DND-41 (cell line): ENCODE measurements around the gene ARHGAP27.

Experiments
- ATAC-seq: fragments of 200-7000 bp; cut with Tn5 transposase; 3 replicates; pipeline ENCODE4 v1.9.1; 2021; ENCODE audit warnings: low read depth; ENCODE audit not compliant: insufficient read depth
- DNase-seq: peaks from one replicate; pipeline ENCODE4 v3.0.0-alpha.2; 2020
- H2AFZ ChIP-seq: 2 replicates; pipeline ENCODE4 v1.6.0; 2012; ENCODE audit warnings: low read depth, low read length
- H3K27ac ChIP-seq: 2 replicates; pipeline ENCODE4 v1.5.1; 2012; ENCODE audit warnings: low read length, inconsistent platforms
- H3K27me3 ChIP-seq: fragments of 200-600 bp; sonication (generic); 2 replicates; pipeline ENCODE4 v1.6.0; 2012; ENCODE audit warnings: low read length, mild to moderate bottlenecking, inconsistent platforms; ENCODE audit not compliant: insufficient read depth, poor library complexity
- H3K36me3 ChIP-seq: 2 replicates; pipeline ENCODE4 v1.5.1; 2012; ENCODE audit warnings: low read length, inconsistent platforms; ENCODE audit not compliant: insufficient read depth
- H3K4me1 ChIP-seq: 2 replicates; pipeline ENCODE4 v1.5.1; 2012; ENCODE audit warnings: mild to moderate bottlenecking, low read length; ENCODE audit not compliant: insufficient read depth
- H3K4me2 ChIP-seq: 2 replicates; pipeline ENCODE4 v1.6.0; 2012; ENCODE audit warnings: mild to moderate bottlenecking, moderate library complexity, low read length, inconsistent platforms; ENCODE audit not compliant: insufficient read depth
- H3K4me3 ChIP-seq, 2 experiments: fragments of 200-600 bp in 1 of 2; shearing (Covaris generic) in 1 of 2; 2 replicates each; pipeline ENCODE4 v1.5.1; 2012 to 2016; ENCODE audit warnings: inconsistent platforms in 2 of 2, low read length in 2 of 2, mild to moderate bottlenecking in 2 of 2, low read depth in 1 of 2, moderate library complexity in 1 of 2
- H3K79me2 ChIP-seq: 2 replicates; pipeline ENCODE4 v1.6.0; 2012; ENCODE audit warnings: low read length, inconsistent platforms; ENCODE audit not compliant: insufficient read depth
- H3K9ac ChIP-seq: 2 replicates; pipeline ENCODE4 v1.6.0; 2012; ENCODE audit warnings: low read depth, mild to moderate bottlenecking, inconsistent platforms, low read length, moderate library complexity
- H3K9me3 ChIP-seq: 2 replicates; pipeline ENCODE4 v1.5.1; 2012; ENCODE audit warnings: low read length, moderate library complexity, mild to moderate bottlenecking, inconsistent platforms; ENCODE audit not compliant: insufficient read depth, severe bottlenecking
- H4K20me1 ChIP-seq: 2 replicates; pipeline ENCODE4 v1.6.0; 2012; ENCODE audit warnings: low read length; ENCODE audit not compliant: insufficient read depth
- EZH2 ChIP-seq: IDR thresholded peaks from 3 replicates; pipeline ENCODE4 v1.6.1; 2012; ENCODE audit warnings: borderline replicate concordance, low read depth, mild to moderate bottlenecking, moderate library complexity, low read length, inconsistent platforms; ENCODE audit not compliant: severe bottlenecking
- TF ChIP-seq, protein P1 (sequence below): IDR thresholded peaks from 2 replicates; pipeline ENCODE4 v1.5.1; 2012; ENCODE audit warnings: borderline replicate concordance, low read length, moderate library complexity, mild to moderate bottlenecking; ENCODE audit not compliant: poor library complexity, severe bottlenecking; ENCODE audit errors: extremely low read depth

The ARHGAP27 gene

DNA sequence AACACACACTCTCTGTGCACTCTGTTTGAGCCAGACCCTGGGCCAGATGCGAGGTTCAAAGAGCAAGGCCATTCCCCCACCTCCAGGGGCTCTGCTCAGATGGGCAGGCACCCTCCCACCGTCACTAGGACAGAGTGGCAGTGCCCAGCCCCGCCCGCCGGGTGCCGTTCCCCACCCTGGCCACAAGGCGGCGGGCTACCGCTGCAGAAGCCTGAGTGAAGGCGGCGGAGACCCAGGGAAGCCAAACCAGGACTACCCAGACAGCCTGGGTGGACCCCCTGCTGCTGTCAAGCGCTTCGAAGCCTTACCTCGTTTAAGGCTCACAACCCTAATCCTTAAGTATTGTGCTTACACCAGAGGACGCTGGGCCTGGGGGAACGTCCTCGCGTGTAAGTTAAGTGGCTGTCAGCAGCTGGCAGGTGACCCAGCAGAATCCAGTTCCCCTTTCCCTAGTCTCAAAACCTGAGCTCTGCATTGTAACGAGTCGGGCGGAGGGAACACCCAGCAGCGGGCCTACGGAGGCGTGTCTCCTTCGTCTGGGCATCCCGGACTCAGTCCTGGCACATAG is 4.5 kb downstream of the ARHGAP27 start:
- no peaks in the 10 kb centered on the region for H3K27me3 ChIP-seq
- ATAC-seq (peak; percentile 95), DNase-seq (peak; percentile 78)
- TF ChIP-seq EZH2 = no peak
- TF ChIP-seq, protein P1, sequence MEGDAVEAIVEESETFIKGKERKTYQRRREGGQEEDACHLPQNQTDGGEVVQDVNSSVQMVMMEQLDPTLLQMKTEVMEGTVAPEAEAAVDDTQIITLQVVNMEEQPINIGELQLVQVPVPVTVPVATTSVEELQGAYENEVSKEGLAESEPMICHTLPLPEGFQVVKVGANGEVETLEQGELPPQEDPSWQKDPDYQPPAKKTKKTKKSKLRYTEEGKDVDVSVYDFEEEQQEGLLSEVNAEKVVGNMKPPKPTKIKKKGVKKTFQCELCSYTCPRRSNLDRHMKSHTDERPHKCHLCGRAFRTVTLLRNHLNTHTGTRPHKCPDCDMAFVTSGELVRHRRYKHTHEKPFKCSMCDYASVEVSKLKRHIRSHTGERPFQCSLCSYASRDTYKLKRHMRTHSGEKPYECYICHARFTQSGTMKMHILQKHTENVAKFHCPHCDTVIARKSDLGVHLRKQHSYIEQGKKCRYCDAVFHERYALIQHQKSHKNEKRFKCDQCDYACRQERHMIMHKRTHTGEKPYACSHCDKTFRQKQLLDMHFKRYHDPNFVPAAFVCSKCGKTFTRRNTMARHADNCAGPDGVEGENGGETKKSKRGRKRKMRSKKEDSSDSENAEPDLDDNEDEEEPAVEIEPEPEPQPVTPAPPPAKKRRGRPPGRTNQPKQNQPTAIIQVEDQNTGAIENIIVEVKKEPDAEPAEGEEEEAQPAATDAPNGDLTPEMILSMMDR = peak; percentile 95
- H2AFZ ChIP-seq = no peak overlapping the region
- H3K9ac ChIP-seq = no peak overlapping the region
- no peaks in the 10 kb centered on the region for H3K9me3 ChIP-seq
- H3K4me1 ChIP-seq = no peaks in the 10 kb centered on the region; the same call in 1 of the 2 replicates
- no peak overlapping the region for H3K4me2 ChIP-seq
- H3K79me2 ChIP-seq = no peaks in the 10 kb centered on the region
- no peak overlapping the region for H3K4me3 ChIP-seq
- H4K20me1 ChIP-seq = no peaks in the 10 kb centered on the region
- H3K36me3 ChIP-seq = no peaks in the 10 kb centered on the region
- H3K27ac ChIP-seq = no peak overlapping the region

DNA sequence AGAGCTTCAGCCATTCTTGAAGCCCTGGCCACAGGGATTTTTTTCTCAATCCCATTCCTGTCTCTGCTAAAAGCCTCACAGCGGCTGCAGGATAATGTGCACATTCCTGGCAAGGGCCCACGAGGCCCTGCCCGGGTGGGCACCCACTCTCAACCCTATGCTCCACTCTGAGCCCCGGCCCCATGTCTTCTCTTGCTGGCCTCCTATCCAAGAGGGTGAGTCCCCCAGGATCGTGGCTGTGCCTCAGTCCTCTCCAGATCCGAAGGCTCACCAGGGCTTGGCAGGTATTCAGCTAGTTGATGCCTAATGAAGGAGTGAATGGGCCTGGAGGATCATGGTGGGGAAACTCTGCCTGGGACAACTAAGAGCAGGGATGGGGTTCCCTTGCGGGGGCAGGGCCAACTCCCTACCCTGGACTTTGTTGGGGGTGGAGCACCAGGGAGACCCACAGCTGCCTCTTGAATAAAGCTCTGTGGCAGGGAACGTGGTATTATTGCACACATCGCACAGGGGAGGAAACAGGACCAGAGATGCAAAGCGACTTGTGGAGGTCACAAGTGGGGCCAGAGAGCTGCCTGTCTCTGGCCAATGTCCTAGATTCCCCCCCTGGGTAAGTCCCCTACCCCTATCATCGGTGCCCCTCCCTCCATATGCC is 5.4 kb downstream of the ARHGAP27 start:
- no peak overlapping the region for H3K4me2 ChIP-seq
- no peaks in the 10 kb centered on the region for H3K9me3 ChIP-seq
- H3K4me1 ChIP-seq = no peaks in the 10 kb centered on the region; the same call in 1 of the 2 replicates
- no peaks in the 10 kb centered on the region for H4K20me1 ChIP-seq
- H3K36me3 ChIP-seq = no peaks in the 10 kb centered on the region
- TF ChIP-seq, protein P1 = no peak
- TF ChIP-seq EZH2 = no peak
- no peak for ATAC-seq
- H3K4me3 ChIP-seq = no peak overlapping the region
- H3K79me2 ChIP-seq = no peaks in the 10 kb centered on the region
- DNase-seq = no peak
- no peak overlapping the region for H3K27ac ChIP-seq
- H2AFZ ChIP-seq = no peak overlapping the region
- H3K9ac ChIP-seq = no peak overlapping the region
- H3K27me3 ChIP-seq = no peaks in the 10 kb centered on the region

DNA sequence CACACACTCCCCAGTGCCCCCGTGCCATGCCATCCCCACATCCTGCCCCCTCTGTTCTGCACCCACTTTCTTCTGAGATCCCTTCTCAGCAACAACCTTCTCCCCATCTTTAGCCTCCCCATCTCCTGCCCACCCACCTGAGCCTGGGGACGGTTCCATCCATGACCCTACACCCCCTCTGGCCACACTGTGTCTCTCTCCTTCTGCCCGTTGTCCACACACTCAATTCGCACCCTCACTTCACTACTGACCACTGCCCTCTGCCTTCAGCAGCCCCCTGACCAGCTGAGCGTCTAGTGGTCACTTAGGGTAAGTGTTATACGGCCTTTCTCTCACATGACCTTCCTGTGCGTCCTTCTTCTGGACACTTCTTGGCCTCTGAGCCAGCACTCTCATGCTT is 6.1 kb downstream of the ARHGAP27 start:
- Histone ChIP-seq H2AFZ (no peak overlapping the region), H3K36me3 (no peaks in the 10 kb centered on the region), H3K4me3 (no peak overlapping the region), H3K9ac (no peak overlapping the region), H4K20me1 (no peaks in the 10 kb centered on the region), H3K27me3 (no peaks in the 10 kb centered on the region), H3K27ac (no peak overlapping the region), H3K79me2 (no peaks in the 10 kb centered on the region), H3K4me1 (no peaks in the 10 kb centered on the region; the same call in 1 of the 2 replicates), H3K4me2 (no peak overlapping the region), H3K9me3 (no peaks in the 10 kb centered on the region)
- no peak for ATAC-seq
- TF ChIP-seq, protein P1 = no peak
- no peak for TF ChIP-seq EZH2
- no peak for DNase-seq
